Coronary artery (tissue), 2 donors: ENCODE measurements around the gene KCNA2.
A peak's percentile ranks its signal among the peaks of the same experiment; 100 is the strongest.

Experiments
- DNase-seq: peaks from one replicate; pipeline ENCODE4 v3.0.0-alpha.2; 2017; ENCODE audit warnings: low spot score
- H3K27ac ChIP-seq, 2 donors: fragments of 200-600 bp; sonication (generic); one replicate each; pipeline ENCODE4 v1.5.1; 2016 to 2019
- H3K4me3 ChIP-seq: fragments of 200-600 bp; sonication (generic); 2 replicates; pipeline ENCODE4 v1.5.1; 2016; ENCODE audit warnings: mild to moderate bottlenecking, moderate library complexity
- CTCF ChIP-seq: fragments of 200-600 bp; sonication (generic); IDR thresholded peaks from one replicate; pipeline ENCODE4 v1.5.1; 2019; ENCODE audit warnings: antibody characterized with exemption

The KCNA2 gene

GRCh38 chr1:110561596-110561995 lies 44.6 kb downstream of the KCNA2 start:
- DNase-seq = no peak
- Histone ChIP-seq H3K27ac (no peak overlapping the region), H3K4me3 (no peak overlapping the region)
- no peak for TF ChIP-seq CTCF

- H3K27ac ChIP-seq = no peak overlapping the region
- peak; percentile 19 for DNase-seq
- TF ChIP-seq CTCF = no peak
- H3K4me3 ChIP-seq = no peak overlapping the region
These were observed 47.0 kb downstream of the KCNA2 start for GRCh38 chr1:110559157-110559556.

GRCh38 chr1:110557481-110557880 lies 48.7 kb downstream of the KCNA2 start:
- DNase-seq = no peak
- no peak for TF ChIP-seq CTCF
- H3K4me3 ChIP-seq = no peak overlapping the region
- no peak overlapping the region for H3K27ac ChIP-seq

GRCh38 chr1:110556471-110556807 lies 49.7 kb downstream of the KCNA2 start:
- H3K4me3 ChIP-seq = no peak overlapping the region
- DNase-seq = no peak
- H3K27ac ChIP-seq = peak overlapping the region in 1 of 2 donors; percentile 46
- TF ChIP-seq CTCF = no peak

GRCh38 chr1:110555807-110556470 lies 50.2 kb downstream of the KCNA2 start:
- Histone ChIP-seq H3K4me3 (peak overlapping the region; percentile 67), H3K27ac (peak overlapping the region in 1 of 2 donors; percentile 46)
- TF ChIP-seq CTCF = no peak
- DNase-seq = peak; percentile 40

GRCh38 chr1:110554871-110555801 lies 51.0 kb downstream of the KCNA2 start:
- DNase-seq = peak; percentile 79
- Histone ChIP-seq H3K27ac (peak overlapping the region in 1 of 2 donors; percentile 46), H3K4me3 (peak overlapping the region; percentile 67)
- peak; percentile 83 for TF ChIP-seq CTCF
